ENCODE data around the gene RAB11A.

RAB11A gene

DNA sequence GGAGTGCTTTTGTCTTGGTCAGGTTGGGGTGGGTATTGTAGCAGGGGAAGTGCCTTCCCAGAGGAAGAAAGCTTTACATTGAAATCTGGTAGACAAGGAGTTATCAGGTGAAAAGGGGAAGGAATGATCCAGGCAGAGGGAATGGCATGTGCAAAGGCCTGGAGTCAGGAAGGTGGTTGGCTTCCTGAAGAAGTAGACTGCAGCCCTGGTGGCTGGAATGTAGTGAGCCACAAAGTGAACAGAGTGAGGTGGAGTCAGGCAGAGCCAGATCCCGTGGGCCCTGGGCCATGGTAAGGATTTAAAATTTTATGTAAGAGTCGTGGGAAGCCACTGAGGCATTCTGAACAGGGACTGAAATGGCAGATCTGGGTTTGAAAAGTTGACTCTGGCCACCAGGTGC, 58.3 kb downstream of the RAB11A start:
- no peak overlapping the region for H3K9ac ChIP-seq (ENCODE audit: low read depth, low read length)
- no peaks in the 10 kb centered on the region for H3K36me3 ChIP-seq (ENCODE audit: insufficient read depth, low read length)
- no peaks in the 10 kb centered on the region for H3K9me3 ChIP-seq (ENCODE audit: insufficient read depth, low read length, severe bottlenecking)
- no peak overlapping the region for H3K27ac ChIP-seq (ENCODE audit: low read length)
- TF ChIP-seq EZH2 (IDR thresholded peaks at IDR 0.05; ENCODE audit: borderline replicate concordance, low read depth, low read length, severe bottlenecking) (no peak), CTCF (IDR thresholded peaks at IDR 0.05; ENCODE audit: borderline replicate concordance, extremely low read depth, low read length, poor library complexity, severe bottlenecking) (no peak)
- no peaks in the 10 kb centered on the region for H3K27me3 ChIP-seq (ENCODE audit: insufficient read depth, low read length, poor library complexity)
- no peak overlapping the region for H3K4me3 ChIP-seq (ENCODE audit: low read depth in 1 of 2, low read length in 2 of 2)
- DNase-seq (no peak), ATAC-seq (ENCODE audit: insufficient read depth, low read depth) (no peak)
- no peaks in the 10 kb centered on the region for H3K4me1 ChIP-seq (ENCODE audit: insufficient read depth, low read length)
- no peaks in the 10 kb centered on the region for H4K20me1 ChIP-seq (ENCODE audit: insufficient read depth, low read length)
- no peak overlapping the region for H2AFZ ChIP-seq (ENCODE audit: low read depth, low read length)
- no peaks in the 10 kb centered on the region for H3K79me2 ChIP-seq (ENCODE audit: insufficient read depth, low read length)
- H3K4me2 ChIP-seq (ENCODE audit: insufficient read depth, low read length), result no peak overlapping the region

- TF ChIP-seq EZH2 (IDR thresholded peaks at IDR 0.05; ENCODE audit: borderline replicate concordance, low read depth, low read length, severe bottlenecking) (no peak), CTCF (IDR thresholded peaks at IDR 0.05; ENCODE audit: borderline replicate concordance, extremely low read depth, low read length, poor library complexity, severe bottlenecking) (no peak)
- Histone ChIP-seq H3K4me2 (ENCODE audit: insufficient read depth, low read length) (no peak overlapping the region), H3K4me1 (ENCODE audit: insufficient read depth, low read length) (no peaks in the 10 kb centered on the region), H3K79me2 (ENCODE audit: insufficient read depth, low read length) (no peaks in the 10 kb centered on the region), H2AFZ (ENCODE audit: low read depth, low read length) (no peak overlapping the region), H3K4me3 (ENCODE audit: low read depth in 1 of 2, low read length in 2 of 2) (no peak overlapping the region), H3K9me3 (ENCODE audit: insufficient read depth, low read length, severe bottlenecking) (no peaks in the 10 kb centered on the region), H3K27me3 (ENCODE audit: insufficient read depth, low read length, poor library complexity) (no peaks in the 10 kb centered on the region), H3K9ac (ENCODE audit: low read depth, low read length) (no peak overlapping the region), H4K20me1 (ENCODE audit: insufficient read depth, low read length) (no peaks in the 10 kb centered on the region), H3K36me3 (ENCODE audit: insufficient read depth, low read length) (no peaks in the 10 kb centered on the region), H3K27ac (ENCODE audit: low read length) (no peak overlapping the region)
- ATAC-seq (ENCODE audit: insufficient read depth, low read depth) (no peak), DNase-seq (no peak)
Observed at GRCh38 chr15:65929573-65929972, 60.3 kb downstream of the RAB11A start.

DNA sequence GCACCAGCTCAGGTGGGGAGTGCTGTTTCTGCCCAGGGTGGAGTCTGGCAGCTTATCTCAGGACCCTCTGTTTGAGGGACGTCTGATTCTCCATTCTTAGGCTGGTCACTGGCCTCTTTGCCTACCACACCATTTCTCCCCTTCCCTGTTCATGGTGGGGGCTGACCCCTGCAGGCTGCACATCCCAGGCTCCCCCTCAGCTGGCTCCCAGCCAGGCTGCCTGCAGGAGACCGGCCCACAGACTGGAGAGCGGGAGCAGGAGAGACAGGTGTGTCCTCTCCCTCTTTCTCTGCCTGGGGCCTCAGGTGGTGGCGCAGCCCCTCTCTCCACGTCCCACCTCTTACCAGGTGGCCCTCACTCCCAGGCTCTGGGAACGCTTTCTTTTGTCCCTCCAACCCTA, 60.8 kb downstream of the RAB11A start:
- Histone ChIP-seq H3K4me3 (ENCODE audit: low read depth in 1 of 2, low read length in 2 of 2) (no peak overlapping the region), H3K79me2 (ENCODE audit: insufficient read depth, low read length) (no peaks in the 10 kb centered on the region), H3K27me3 (ENCODE audit: insufficient read depth, low read length, poor library complexity) (no peaks in the 10 kb centered on the region), H3K27ac (ENCODE audit: low read length) (no peak overlapping the region), H3K4me2 (ENCODE audit: insufficient read depth, low read length) (no peak overlapping the region), H3K36me3 (ENCODE audit: insufficient read depth, low read length) (no peaks in the 10 kb centered on the region), H2AFZ (ENCODE audit: low read depth, low read length) (no peak overlapping the region), H4K20me1 (ENCODE audit: insufficient read depth, low read length) (no peaks in the 10 kb centered on the region), H3K9me3 (ENCODE audit: insufficient read depth, low read length, severe bottlenecking) (no peaks in the 10 kb centered on the region), H3K9ac (ENCODE audit: low read depth, low read length) (no peak overlapping the region), H3K4me1 (ENCODE audit: insufficient read depth, low read length) (no peaks in the 10 kb centered on the region)
- ATAC-seq (ENCODE audit: insufficient read depth, low read depth), result no peak
- TF ChIP-seq CTCF (IDR thresholded peaks at IDR 0.05; ENCODE audit: borderline replicate concordance, extremely low read depth, low read length, poor library complexity, severe bottlenecking), result no peak
- DNase-seq, result no peak

GRCh38 chr15:65931221-65931620, 61.9 kb downstream of the RAB11A start:
- Histone ChIP-seq H3K9me3 (ENCODE audit: insufficient read depth, low read length, severe bottlenecking) (no peaks in the 10 kb centered on the region), H3K79me2 (ENCODE audit: insufficient read depth, low read length) (no peaks in the 10 kb centered on the region), H3K4me2 (ENCODE audit: insufficient read depth, low read length) (no peak overlapping the region), H3K4me1 (ENCODE audit: insufficient read depth, low read length) (no peaks in the 10 kb centered on the region), H3K9ac (ENCODE audit: low read depth, low read length) (no peak overlapping the region), H3K27me3 (ENCODE audit: insufficient read depth, low read length, poor library complexity) (no peaks in the 10 kb centered on the region), H2AFZ (ENCODE audit: low read depth, low read length) (no peak overlapping the region), H3K36me3 (ENCODE audit: insufficient read depth, low read length) (no peaks in the 10 kb centered on the region), H3K4me3 (ENCODE audit: low read depth in 1 of 2, low read length in 2 of 2) (no peak overlapping the region), H4K20me1 (ENCODE audit: insufficient read depth, low read length) (no peaks in the 10 kb centered on the region), H3K27ac (ENCODE audit: low read length) (no peak overlapping the region)
- no peak for TF ChIP-seq CTCF (IDR thresholded peaks at IDR 0.05; ENCODE audit: borderline replicate concordance, extremely low read depth, low read length, poor library complexity, severe bottlenecking)
- no peak for TF ChIP-seq EZH2 (IDR thresholded peaks at IDR 0.05; ENCODE audit: borderline replicate concordance, low read depth, low read length, severe bottlenecking)
- DNase-seq (no peak), ATAC-seq (ENCODE audit: insufficient read depth, low read depth) (no peak)

All from DND-41 (cell line).